Stimulated activated CD8-positive, alpha-beta memory T cell treated with anti-CD3 and anti-CD28 coated beads, Interleukin-15, amount 100 ng/mL, for 24 hours (primary cell): ENCODE measurements around the gene SLC8A1.

ENCODE experiments used
- DNase-seq: peaks from one replicate; pipeline ENCODE4 v3.0.0-alpha.2; 2020; ENCODE audit warnings: low read depth

The SLC8A1 gene

GRCh38 chr2:40451918-40452605 is at the start of gene SLC8A1:
Gene SLC8A1, minus strand, starts transcription at chr2:40452090.
- DNase-seq, result no peak

GRCh38 chr2:40499437-40499836 is 47.5 kb upstream of the SLC8A1 start:
- DNase-seq, result no peak

- no peak for DNase-seq
These were observed 45.5 kb upstream of the SLC8A1 start for GRCh38 chr2:40497251-40497859.

GRCh38 chr2:40489678-40489960 is 37.7 kb upstream of the SLC8A1 start:
- DNase-seq, result no peak

GRCh38 chr2:40488927-40489677 is 37.2 kb upstream of the SLC8A1 start:
- no peak for DNase-seq

- DNase-seq, result no peak
These were observed 36.3 kb upstream of the SLC8A1 start for GRCh38 chr2:40488101-40488601.

- no peak for DNase-seq
These were observed 35.7 kb upstream of the SLC8A1 start for GRCh38 chr2:40487602-40488001.

- DNase-seq, result no peak
These were observed 34.0 kb upstream of the SLC8A1 start for GRCh38 chr2:40485854-40486253.

GRCh38 chr2:40485318-40485717 is 33.4 kb upstream of the SLC8A1 start:
- no peak for DNase-seq

- no peak for DNase-seq
These were observed 31.8 kb upstream of the SLC8A1 start for GRCh38 chr2:40483549-40484243.

- no peak for DNase-seq
These were observed 28.7 kb upstream of the SLC8A1 start for GRCh38 chr2:40480596-40480995.

- DNase-seq, result no peak
These were observed 28.2 kb upstream of the SLC8A1 start for GRCh38 chr2:40480073-40480472.

GRCh38 chr2:40477361-40477760 is 25.5 kb upstream of the SLC8A1 start:
- no peak for DNase-seq

- no peak for DNase-seq
These were observed 24.5 kb upstream of the SLC8A1 start for GRCh38 chr2:40476436-40476835.

- DNase-seq, result no peak
These were observed 22.4 kb upstream of the SLC8A1 start for GRCh38 chr2:40474306-40474705.

- DNase-seq, result no peak
These were observed 20.0 kb upstream of the SLC8A1 start for GRCh38 chr2:40471866-40472265.

- DNase-seq, result no peak
These were observed 19.2 kb upstream of the SLC8A1 start for GRCh38 chr2:40470822-40471813.

- no peak for DNase-seq
These were observed 15.2 kb upstream of the SLC8A1 start for GRCh38 chr2:40466935-40467572.

GRCh38 chr2:40466332-40466906 is 14.5 kb upstream of the SLC8A1 start:
- DNase-seq, result no peak

- no peak for DNase-seq
These were observed 11.2 kb upstream of the SLC8A1 start for GRCh38 chr2:40463112-40463511.
